Gastrocnemius medialis (tissue), 4 donors: ENCODE results near the gene TINCR. TPM values are rescaled to one million over a fixed set of nuclear protein-coding genes. Genes with fewer than 3 reads are reported as not detected.

Source experiments
- ATAC-seq, 2 donors: fragments of 150-250 bp; one replicate each; pipeline ENCODE4 v1.9.1; 2016
- DNase-seq, 2 donors: peaks; one replicate each; pipeline ENCODE4 v3.0.0-alpha.2; 2019
- H3K27ac ChIP-seq, 4 donors: fragments of 200-600 bp; sonication (generic); 1 replicate in 1 of 4; 2 replicates in 3 of 4; pipeline ENCODE4 v1.5.1; 2016 to 2018; ENCODE audit warnings: mild to moderate bottlenecking in 2 of 4, moderate library complexity in 1 of 4
- H3K27me3 ChIP-seq, 3 donors: fragments of 200-600 bp; sonication (generic) in 2 of 3; 1 replicate in 1 of 3; 2 replicates in 2 of 3; pipeline versions ENCODE4 v1.5.1 to v1.6.0; 2016 to 2019; ENCODE audit warnings: mild to moderate bottlenecking in 1 of 3, moderate library complexity in 1 of 3
- H3K36me3 ChIP-seq, 2 donors: fragments of 200-600 bp; sonication (generic) in 1 of 2; one replicate each; pipeline ENCODE4 v1.5.1; 2017 to 2018
- H3K4me1 ChIP-seq, 2 donors: fragments of 200-600 bp; sonication (generic) in 1 of 2; one replicate each; pipeline ENCODE4 v1.5.1; 2016 to 2017; ENCODE audit warnings: mild to moderate bottlenecking in 2 of 2
- H3K4me3 ChIP-seq, 4 donors: fragments of 200-600 bp; sonication (generic) in 3 of 4; 1 replicate in 1 of 4; 2 replicates in 3 of 4; pipeline ENCODE4 v1.5.1; 2016 to 2019; ENCODE audit warnings: mild to moderate bottlenecking in 2 of 4
- H3K9me3 ChIP-seq, 3 donors: fragments of 200-600 bp; sonication (generic) in 2 of 3; 1 replicate in 1 of 3; 2 replicates in 2 of 3; pipeline ENCODE4 v1.5.1; 2016 to 2019
- CTCF ChIP-seq, 5 experiments: fragments of 450-650 bp in 3 of 5; fragments of 200-600 bp in 2 of 5; sonication (generic) in 2 of 5; IDR thresholded peaks in 4 of 5; conservative IDR thresholded peaks in 1 of 5; 1 replicate in 4 of 5; 2 replicates in 1 of 5; pipeline ENCODE4 v1.5.1; 2016 to 2019; ENCODE audit warnings: antibody characterized with exemption in 5 of 5, mild to moderate bottlenecking in 3 of 5, moderate library complexity in 3 of 5
- POLR2A ChIP-seq, 2 donors: fragments of 450-650 bp; IDR thresholded peaks; one replicate each; pipeline ENCODE4 v1.6.1; 2017; ENCODE audit warnings: antibody characterized with exemption in 2 of 2, mild to moderate bottlenecking in 2 of 2, moderate library complexity in 2 of 2
- in situ Hi-C, 4 donors: fragments of 200-750 bp; cut with MboI; loops; one replicate each; pipeline versions ENCODE4 v1.15.0 to v1.8.0; 2017; ENCODE audit warnings: low sequenced_read_pairs in 4 of 4
- intact Hi-C: fragments of 100-400 bp; cut with DNase I; formaldehyde crosslinking; loops from one replicate; pipeline ENCODE4 v1.15.1; 2023; ENCODE audit warnings: low total_unique reads
- total RNA-seq, 4 donors: library from RNA; depleted of rRNA; stranded (reverse); fragments of >200 nt; gene quantifications; one replicate each; pipeline versions ENCODE4 v1.1.0 to v1.2.3, GENCODE V29; 2016

The TINCR gene
- total RNA-seq, 4 donors from 2014 or later: 0.10 TPM; not detected in 3

GRCh38 chr19:5590151-5590864 lies 22.6 kb upstream of the TINCR start:
- no peaks in the 10 kb centered on the region for H3K9me3 ChIP-seq
- ATAC-seq (no peak), DNase-seq (no peak)
- no peaks in the 10 kb centered on the region for H3K27me3 ChIP-seq
- peaks cover 12 to 15% of the 10 kb centered on the region in 2 donors for H3K4me1 ChIP-seq
- intact Hi-C loops: no loop called here
- in situ Hi-C loops: loop anchor here in 1 of 4 donors (25.0 kb wide), 1 partner anchor 528 kb away; no protein-coding TSS in a partner anchor
- H3K27ac ChIP-seq: no peak overlapping the region
- peaks cover 4 to 94% of the 10 kb centered on the region in 2 donors for H3K36me3 ChIP-seq
- no peak for TF ChIP-seq CTCF (IDR thresholded peaks at IDR 0.05 in 4 of 5, conservative IDR thresholded peaks at IDR 0.05 in 1 of 5)
- no peak for TF ChIP-seq POLR2A (IDR thresholded peaks at IDR 0.05)
- H3K4me3 ChIP-seq: no peak overlapping the region

- Histone ChIP-seq H3K36me3 (peaks cover 4 to 82% of the 10 kb centered on the region in 2 donors), H3K27me3 (no peaks in the 10 kb centered on the region), H3K9me3 (no peaks in the 10 kb centered on the region), H3K4me3 (no peak overlapping the region), H3K4me1 (peaks cover 14 to 15% of the 10 kb centered on the region in 2 donors), H3K27ac (peak overlapping the region in 1 of 4 donors; percentile 29)
- no peak for DNase-seq
- no peak for ATAC-seq
- in situ Hi-C loops (loop anchor here in 1 of 4 donors (25.0 kb wide), 1 partner anchor 527 kb away; no protein-coding TSS in a partner anchor), intact Hi-C loops (no loop called here)
- no peak for TF ChIP-seq CTCF (IDR thresholded peaks at IDR 0.05 in 4 of 5, conservative IDR thresholded peaks at IDR 0.05 in 1 of 5)
- TF ChIP-seq POLR2A (IDR thresholded peaks at IDR 0.05): no peak
These were observed 21.3 kb upstream of the TINCR start for GRCh38 chr19:5588906-5589676.

GRCh38 chr19:5588441-5588840 lies 20.7 kb upstream of the TINCR start:
- TF ChIP-seq POLR2A (IDR thresholded peaks at IDR 0.05) (no peak), CTCF (IDR thresholded peaks at IDR 0.05 in 4 of 5, conservative IDR thresholded peaks at IDR 0.05 in 1 of 5) (no peak)
- ATAC-seq (peak; percentile 45 to 68), DNase-seq (peak in 1 of 2 donors; percentile 50)
- Histone ChIP-seq H3K27ac (peak overlapping the region in 1 of 4 donors; percentile 29), H3K4me1 (peaks cover 14 to 15% of the 10 kb centered on the region in 2 donors), H3K4me3 (no peak overlapping the region), H3K36me3 (peaks cover 4 to 75% of the 10 kb centered on the region in 2 donors), H3K27me3 (no peaks in the 10 kb centered on the region), H3K9me3 (no peaks in the 10 kb centered on the region)
- intact Hi-C loops (no loop called here), in situ Hi-C loops (loop anchor here in 1 of 4 donors (25.0 kb wide), 1 partner anchor 526 kb away; no protein-coding TSS in a partner anchor)

GRCh38 chr19:5587661-5588060 lies 19.9 kb upstream of the TINCR start:
- ATAC-seq (no peak), DNase-seq (no peak)
- in situ Hi-C loops (loop anchor here in 1 of 4 donors (25.0 kb wide), 1 partner anchor 525 kb away; no protein-coding TSS in a partner anchor), intact Hi-C loops (no loop called here)
- Histone ChIP-seq H3K27me3 (no peaks in the 10 kb centered on the region), H3K4me3 (no peak overlapping the region), H3K36me3 (peaks cover 4 to 67% of the 10 kb centered on the region in 2 donors), H3K9me3 (no peaks in the 10 kb centered on the region), H3K4me1 (peaks cover 14 to 15% of the 10 kb centered on the region in 2 donors), H3K27ac (no peak overlapping the region)
- no peak for TF ChIP-seq POLR2A (IDR thresholded peaks at IDR 0.05)
- TF ChIP-seq CTCF (IDR thresholded peaks at IDR 0.05 in 4 of 5, conservative IDR thresholded peaks at IDR 0.05 in 1 of 5): no peak
